Activated effector memory CD4-positive, alpha-beta T cell treated with anti-CD3 and anti-CD28 coated beads, Interleukin-2, amount 50 U/mL, for 16 hours (primary cell): Measurements from ENCODE around the gene SSRP1.
"Not testable (repeated sequence)": the region's sequence is repeated elsewhere in the genome, so short reads cannot be mapped to it uniquely, and the experiment has no call there.

Experiments
- DNase-seq: peaks from one replicate; pipeline ENCODE4 v3.0.0-alpha.2; 2020

Gene SSRP1

GRCh38 chr11:57335343-57336110 is at the start of gene SSRP1:
SSRP1 (minus strand) TSS chr11:57335892; CDS start chr11:57335121, 771 bp downstream.
- DNase-seq = peak; percentile 94

GRCh38 chr11:57380975-57381374 is 45.3 kb upstream of the SSRP1 start, which contains the start of gene PRG3:
PRG3 (minus strand) TSS chr11:57381150; CDS start chr11:57380708, 442 bp downstream.
- DNase-seq = no peak

GRCh38 chr11:57379732-57380131 is 44.0 kb upstream of the SSRP1 start:
- DNase-seq = no peak

- DNase-seq = no peak
Measured at GRCh38 chr11:57378186-57378585, 42.5 kb upstream of the SSRP1 start.

GRCh38 chr11:57377107-57377506 is 41.4 kb upstream of the SSRP1 start:
- DNase-seq = no peak

GRCh38 chr11:57376095-57377090 is 40.7 kb upstream of the SSRP1 start:
- no peak for DNase-seq

- no peak for DNase-seq
Measured at GRCh38 chr11:57375490-57375889, 39.8 kb upstream of the SSRP1 start.

GRCh38 chr11:57374966-57375365 is 39.3 kb upstream of the SSRP1 start:
- DNase-seq = no peak

- DNase-seq = no peak
Measured at GRCh38 chr11:57373146-57373545, 37.5 kb upstream of the SSRP1 start.

- no peak for DNase-seq
Measured at GRCh38 chr11:57370941-57371340, 35.2 kb upstream of the SSRP1 start.

- no peak for DNase-seq
Measured at GRCh38 chr11:57370251-57370650, 34.6 kb upstream of the SSRP1 start.

GRCh38 chr11:57368845-57369232 is 33.1 kb upstream of the SSRP1 start:
- DNase-seq = no peak

- no peak for DNase-seq
Measured at GRCh38 chr11:57368106-57368844, 32.6 kb upstream of the SSRP1 start.

- DNase-seq = no peak
Measured at GRCh38 chr11:57364851-57365660, 29.4 kb upstream of the SSRP1 start.

- no peak for DNase-seq
Measured at GRCh38 chr11:57363131-57364080, 27.7 kb upstream of the SSRP1 start.

- DNase-seq = no peak
Measured at GRCh38 chr11:57361926-57362325, 26.2 kb upstream of the SSRP1 start.

GRCh38 chr11:57361420-57361819 is 25.7 kb upstream of the SSRP1 start:
- not testable (repeated sequence) for DNase-seq

GRCh38 chr11:57360991-57361390 is 25.3 kb upstream of the SSRP1 start:
- no peak for DNase-seq

GRCh38 chr11:57359896-57360690 is 24.4 kb upstream of the SSRP1 start:
- DNase-seq = no peak

GRCh38 chr11:57359396-57359795 is 23.7 kb upstream of the SSRP1 start:
- DNase-seq = no peak
